HTR-8/SVneo (cell line): ENCODE data around the gene SOCS1.
"Not testable (repeated sequence)": the region's sequence is repeated elsewhere in the genome, so short reads cannot be mapped to it uniquely, and the experiment has no call there.

Source experiments
- DNase-seq: peaks from one replicate; pipeline ENCODE4 v3.0.0; 2011; ENCODE audit warnings: low spot score, mixed read lengths; ENCODE audit not compliant: insufficient read length
- FAIRE-seq: peaks from 2 replicates; lab custom pipeline; 2011; peaks lifted over from hg19 to GRCh38; lab: Jason Lieb, UNC

SOCS1 gene

DNA sequence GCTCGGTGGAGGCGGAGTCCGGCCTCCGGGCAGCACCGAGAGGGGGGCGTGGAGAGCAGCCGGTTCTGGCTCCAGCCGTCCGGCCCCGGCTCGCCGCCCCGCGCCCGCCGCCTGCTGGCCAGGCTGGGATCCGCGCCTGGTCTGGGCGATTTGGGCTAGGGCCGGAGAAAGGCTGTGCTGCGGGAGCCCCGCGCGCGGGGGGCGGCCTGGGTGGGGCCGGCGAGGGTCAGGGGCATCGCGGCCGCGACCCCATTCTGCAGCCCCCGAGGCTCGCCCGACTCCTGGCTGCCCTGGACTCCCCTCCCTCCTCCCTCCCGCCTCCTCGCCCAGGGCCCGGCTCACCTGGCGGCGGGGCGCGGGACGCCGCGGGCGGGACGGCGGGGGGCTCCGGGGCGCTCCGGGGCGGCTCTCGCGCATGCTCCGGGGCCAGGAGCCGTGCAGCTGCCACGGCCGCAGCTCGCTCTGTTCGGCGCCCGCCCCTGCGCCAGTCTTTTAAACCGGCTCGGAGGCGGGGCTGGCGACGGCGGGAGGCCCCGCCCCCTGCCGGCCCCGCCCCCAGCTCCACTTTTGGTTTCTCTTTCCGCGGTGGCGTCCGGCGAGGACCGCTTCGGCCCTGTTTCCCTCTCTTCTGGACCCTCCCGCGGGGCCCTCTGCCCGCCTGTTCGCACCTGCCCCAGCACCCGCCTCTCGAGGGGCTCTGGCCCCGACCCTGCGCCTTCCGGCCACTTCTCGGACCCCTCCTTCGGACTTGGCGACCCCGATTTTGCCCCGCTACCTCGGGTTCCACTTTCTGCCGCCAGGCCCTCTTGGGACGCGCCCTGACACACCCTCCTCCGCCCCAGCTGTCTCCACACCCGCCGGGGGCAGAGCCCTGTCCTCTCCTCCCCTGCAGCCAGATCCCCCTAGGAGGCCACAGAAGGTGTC lies at the start of gene SOCS1:
SOCS1 (minus strand) TSS at position 468 of the 924 bp plus-strand sequence. CDS start 726 bp downstream, outside the sequence.
- DNase-seq, result peak; percentile 80
- FAIRE-seq, result no peak

- DNase-seq, result no peak
- no peak for FAIRE-seq
Measured at GRCh38 chr16:11303405-11304138, 47.6 kb upstream of the SOCS1 start.

DNA sequence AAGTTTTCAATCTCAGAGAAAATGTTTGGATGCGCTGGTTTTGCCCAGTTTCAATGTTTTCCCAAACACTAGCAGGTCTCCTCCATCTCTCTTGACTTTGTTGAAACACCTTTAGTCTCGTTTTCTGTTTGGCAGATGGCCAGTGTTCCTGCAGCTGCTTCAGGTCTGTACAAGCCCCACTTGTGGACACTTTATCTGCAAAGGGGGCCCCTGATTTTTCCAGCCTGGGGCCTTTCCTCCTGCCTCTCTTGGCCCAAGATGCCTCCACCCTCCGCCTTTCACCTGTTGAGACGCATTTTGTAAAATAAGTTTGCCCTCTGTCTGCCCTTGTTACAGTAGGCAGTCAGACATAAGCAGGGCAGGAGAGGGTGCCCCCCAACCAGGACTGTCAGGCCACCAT lies 47.0 kb upstream of the SOCS1 start:
- FAIRE-seq (no peak), DNase-seq (no peak)

DNA sequence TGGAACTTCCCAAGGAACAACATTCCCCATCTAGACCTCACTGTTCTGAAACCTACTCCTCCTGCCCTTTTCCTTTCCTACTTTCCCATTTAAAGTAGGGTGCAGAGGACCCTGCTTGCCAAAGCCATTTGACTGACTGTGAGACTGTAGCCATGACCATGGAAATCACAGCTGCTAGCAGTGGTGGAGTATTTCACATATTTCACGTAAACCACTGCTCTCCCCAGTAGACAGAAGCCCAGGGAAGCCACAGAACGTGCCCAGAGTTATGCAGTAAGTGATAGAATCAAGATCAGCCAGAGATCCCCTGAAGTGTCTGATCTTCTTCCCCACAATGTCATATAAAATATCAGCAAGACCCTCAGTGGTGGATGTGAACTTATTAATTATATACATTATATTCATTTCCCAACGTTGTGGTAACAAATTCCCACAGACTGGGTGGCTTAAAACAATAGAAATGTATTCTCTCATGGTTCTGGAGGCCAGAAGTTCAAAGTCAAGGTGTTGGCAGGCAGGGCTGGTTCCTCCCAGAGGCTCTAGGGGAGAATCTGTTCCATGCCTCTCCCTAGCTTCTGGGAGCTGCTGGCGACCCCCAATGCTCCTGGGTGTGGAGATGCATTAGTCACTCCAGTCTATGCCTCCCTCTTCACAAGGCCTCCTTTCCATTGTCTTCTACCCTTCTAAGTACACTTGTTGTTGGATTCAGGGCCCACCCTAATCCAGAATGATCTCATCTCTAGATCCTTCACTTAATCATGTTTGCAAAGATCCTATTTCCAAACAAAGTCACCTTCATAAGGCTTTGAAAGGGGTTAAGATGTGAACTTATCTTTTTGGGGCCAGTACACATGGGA lies 45.9 kb upstream of the SOCS1 start:
- FAIRE-seq (no peak), DNase-seq (no peak)

DNA sequence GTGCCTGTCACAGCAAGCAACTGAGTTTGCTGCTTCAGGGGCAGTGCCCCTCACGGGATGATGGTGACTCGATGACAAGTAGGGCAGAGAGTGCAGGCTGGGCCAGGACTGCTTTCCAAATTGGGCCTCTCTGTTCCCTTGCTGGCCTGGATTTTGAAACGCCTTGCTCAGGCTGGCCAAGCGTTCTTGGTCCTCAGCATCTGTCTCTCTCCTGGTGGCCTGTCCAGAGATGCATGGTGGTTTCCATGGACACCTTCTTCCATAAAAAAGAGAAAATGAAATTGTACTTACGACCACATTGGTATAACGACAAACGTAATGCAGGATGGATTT lies 44.5 kb upstream of the SOCS1 start:
- no peak for DNase-seq
- no peak for FAIRE-seq

DNA sequence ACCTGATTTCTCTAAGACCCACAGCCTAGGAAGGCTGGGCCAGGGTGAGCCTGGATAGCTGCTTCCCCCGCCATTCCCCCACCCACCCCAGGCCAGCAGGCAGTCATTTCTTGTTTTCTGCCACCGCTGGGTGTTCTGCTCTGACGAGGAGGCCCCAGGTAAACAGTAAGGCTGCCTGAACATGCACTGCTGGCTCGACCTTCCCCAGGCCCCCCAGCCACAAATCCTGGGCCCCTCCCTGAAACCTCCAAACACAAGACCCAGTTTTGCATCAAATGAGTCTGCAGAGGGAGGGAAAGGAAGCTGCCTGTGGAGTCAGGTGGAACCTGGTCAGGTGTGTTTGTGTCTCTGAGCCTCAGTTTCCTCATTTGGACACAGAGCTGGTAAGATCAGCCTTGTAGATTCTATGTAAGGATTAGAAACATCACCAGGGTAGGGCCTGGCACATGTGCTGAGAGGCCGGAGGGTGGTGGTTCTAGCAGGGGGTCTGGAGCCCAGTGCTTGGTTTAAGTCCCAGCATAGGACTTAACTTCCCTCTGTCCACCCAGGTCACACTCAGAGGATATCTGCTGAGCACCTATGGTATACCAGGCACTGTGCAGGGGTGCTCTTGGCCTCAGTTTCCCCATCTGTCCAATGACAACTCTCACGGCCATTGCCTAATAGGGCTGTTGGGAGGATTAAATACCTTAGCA lies 44.0 kb upstream of the SOCS1 start:
- DNase-seq (no peak), FAIRE-seq (no peak)

- DNase-seq, FAIRE-seq: not testable (repeated sequence)
Measured at GRCh38 chr16:11298950-11299547, 43.0 kb upstream of the SOCS1 start.

DNA sequence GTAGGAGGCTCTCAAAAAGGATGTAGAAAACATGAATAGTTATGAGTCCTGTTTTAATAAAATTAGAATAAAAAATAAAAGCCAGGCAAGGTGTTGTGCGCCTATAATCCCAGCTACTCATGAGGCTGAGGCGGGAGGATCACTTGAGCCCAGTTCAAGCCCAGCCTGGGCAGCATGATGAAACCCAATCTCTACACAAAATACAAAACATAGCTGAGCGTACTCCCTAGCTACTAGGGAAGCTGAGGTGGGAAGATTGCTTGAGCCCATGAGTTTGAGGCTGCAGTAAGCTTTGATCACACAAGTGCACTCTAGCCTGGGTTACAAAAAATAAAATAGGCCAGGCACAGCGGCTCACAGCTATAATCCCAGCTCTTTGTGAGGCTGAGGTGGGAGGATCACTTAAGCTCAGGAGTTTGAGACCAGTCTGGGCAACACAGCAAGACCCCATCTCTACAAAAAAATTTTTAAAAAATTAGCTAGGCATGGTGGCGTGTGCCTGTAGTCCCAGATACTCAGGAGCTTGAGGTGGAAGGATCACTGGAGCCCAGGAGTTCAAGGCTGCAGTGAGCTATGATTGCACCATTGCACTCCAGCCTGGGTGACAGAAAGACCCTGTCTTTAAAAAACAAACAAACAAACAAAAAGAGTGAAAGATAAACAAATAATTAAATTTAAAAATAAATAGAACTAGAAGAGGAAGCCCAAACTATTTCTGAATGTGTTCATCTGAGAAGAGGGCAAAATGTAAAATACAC lies 42.3 kb upstream of the SOCS1 start:
- DNase-seq (no peak), FAIRE-seq (no peak)

DNA sequence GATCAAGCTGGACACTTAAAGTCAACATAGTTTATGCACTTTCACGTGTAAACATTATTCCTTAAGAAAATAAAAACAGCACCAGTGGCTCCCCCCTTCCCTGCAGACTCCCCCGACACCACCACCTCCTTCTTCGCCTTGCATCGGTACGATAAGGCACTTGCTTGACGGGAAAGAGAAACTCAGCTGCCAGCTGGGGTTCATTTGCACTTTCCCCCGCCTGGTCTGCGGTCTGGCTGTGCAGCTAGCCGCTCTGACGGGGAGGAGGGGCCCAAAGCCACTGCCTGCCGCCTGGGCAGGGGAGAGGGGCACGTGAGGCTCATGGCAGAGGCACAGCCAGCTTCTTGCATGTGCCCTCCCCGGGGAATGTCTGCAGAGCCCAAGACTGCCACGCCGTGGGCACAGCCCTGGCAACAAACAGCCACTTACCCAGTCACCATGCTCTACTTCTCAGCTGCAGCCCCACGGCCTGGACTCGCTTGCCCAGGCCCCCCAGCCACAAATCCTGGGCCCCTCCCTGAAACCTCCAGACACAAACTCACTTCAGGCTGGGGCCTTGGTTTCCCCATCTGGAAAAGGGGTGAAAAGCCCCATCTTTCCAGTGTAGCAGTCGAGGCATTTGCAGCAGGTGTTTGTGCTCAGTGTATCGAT lies 41.6 kb upstream of the SOCS1 start:
- DNase-seq (no peak), FAIRE-seq (no peak)

GRCh38 chr16:11296706-11297491 lies 40.9 kb upstream of the SOCS1 start:
- DNase-seq (no peak), FAIRE-seq (no peak)

GRCh38 chr16:11296351-11296705 lies 40.3 kb upstream of the SOCS1 start:
- DNase-seq (no peak), FAIRE-seq (no peak)

DNA sequence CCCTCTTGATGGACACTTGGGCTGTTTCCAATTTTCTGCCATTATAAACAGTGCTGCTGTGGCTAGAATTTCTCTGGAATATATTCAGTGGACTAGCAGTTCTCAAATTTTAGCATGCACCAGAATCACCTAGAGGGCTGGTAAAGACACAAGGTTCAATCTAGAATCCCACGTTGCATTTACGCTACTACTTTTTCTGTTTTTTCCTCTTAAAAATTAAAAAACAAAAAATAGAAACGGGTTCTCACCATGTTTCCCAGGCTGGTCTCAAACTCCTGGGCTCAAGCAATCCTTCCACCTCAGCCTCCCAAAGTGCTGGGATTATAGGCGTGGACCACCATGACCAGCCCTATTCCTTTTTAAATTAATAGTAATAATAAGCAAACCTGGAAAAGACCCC lies 39.7 kb upstream of the SOCS1 start:
- DNase-seq, result no peak
- FAIRE-seq, result no peak

DNA sequence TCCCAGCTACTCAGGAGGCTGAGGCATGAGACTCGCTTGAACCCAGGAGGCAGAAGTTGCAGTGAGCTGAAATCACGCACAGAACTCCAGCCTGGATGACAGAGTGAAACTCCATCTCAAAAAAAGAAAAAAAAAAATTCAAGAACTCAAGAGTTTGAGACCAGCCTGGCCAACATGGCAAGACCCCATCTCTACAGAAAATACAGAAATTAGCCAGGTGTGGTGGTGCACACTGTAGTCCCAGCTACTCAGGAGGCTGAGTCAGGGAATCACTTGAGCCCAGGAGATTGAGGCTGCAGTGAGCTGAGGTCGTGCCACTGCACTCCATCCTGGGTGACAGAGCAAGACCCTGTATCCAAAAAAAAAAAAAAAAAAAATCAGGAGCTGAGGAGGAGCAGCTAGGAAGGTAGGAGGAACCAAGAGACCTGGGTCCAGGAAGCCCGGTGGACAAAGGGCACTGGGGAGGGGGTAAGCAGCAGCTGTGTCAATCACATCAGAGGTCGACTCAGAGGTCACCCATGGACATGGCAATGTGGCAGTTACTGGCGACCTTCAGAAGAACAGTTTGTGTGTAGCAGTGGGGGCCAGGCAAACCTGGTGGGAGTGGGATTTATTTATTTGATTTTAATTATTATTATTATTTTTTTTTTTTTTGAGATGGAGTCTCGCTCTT lies 36.2 kb upstream of the SOCS1 start:
- FAIRE-seq (no peak), DNase-seq (no peak)

DNA sequence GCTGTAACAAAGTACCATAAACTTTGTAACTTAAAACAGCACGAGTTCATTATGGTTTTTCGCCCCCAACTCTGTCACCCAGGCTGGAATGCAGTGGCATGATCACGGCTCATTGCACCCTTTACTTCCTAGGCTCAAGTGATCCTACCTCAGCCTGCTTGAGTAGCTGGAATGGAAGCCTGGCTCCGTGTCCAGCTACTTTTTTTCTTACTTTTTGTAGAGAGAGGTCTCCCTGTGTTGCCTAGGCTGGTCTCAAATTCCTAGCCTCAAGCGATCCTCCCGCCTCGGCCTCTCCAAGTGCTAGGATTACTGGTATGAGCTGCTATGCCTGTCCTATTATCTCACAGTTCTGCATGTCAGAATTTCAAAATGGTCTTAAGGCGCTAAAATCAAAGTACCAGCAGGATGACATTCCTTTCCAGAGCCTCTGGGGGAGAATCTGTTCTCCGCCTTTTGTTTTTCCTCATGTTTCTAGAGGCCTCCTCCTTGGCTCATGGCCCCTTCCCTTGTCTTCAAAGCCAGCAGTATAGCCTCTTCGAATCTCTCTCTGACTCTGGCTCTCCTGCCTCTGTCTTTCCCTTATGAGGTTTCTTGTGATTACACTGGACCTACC lies 35.2 kb upstream of the SOCS1 start:
- FAIRE-seq (no peak), DNase-seq (no peak)

DNA sequence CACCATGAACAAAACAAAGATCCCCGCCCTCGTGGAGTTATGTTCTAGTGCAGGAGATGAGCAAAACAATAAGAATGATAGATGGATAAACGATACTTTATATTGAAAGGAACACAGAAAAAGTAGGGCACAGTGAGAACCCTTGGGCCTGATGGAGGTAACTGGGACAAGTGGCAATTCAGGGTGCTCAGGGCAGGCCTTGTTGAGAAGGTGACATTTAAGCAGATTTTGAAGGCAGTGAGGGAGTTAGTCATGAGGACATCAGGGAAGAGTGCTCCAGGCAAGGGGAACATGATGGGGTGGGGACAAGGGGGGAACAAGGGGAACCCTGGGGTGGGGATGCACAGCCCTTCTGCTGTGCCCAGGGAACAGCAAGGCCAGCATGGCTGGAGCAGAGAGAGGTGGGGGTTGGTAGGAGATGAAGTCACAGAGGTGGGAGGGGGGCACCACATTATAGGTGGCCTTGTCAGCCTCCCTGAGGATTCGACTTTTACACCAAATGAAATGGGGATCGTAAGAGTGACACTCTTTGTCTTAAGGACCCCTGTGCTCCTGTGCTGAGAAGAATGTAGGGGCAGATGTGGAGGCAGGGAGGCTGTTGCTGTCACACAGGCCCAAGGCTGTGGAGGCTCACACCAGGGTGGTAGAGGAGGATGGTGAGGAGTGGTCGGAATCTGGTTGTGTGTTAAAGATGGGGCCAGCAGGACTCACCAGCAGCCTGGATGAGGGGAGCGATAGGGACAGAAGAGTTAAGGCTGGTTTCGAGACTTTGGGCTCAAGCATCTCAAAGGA lies 34.3 kb upstream of the SOCS1 start:
- DNase-seq (no peak), FAIRE-seq (no peak)

DNA sequence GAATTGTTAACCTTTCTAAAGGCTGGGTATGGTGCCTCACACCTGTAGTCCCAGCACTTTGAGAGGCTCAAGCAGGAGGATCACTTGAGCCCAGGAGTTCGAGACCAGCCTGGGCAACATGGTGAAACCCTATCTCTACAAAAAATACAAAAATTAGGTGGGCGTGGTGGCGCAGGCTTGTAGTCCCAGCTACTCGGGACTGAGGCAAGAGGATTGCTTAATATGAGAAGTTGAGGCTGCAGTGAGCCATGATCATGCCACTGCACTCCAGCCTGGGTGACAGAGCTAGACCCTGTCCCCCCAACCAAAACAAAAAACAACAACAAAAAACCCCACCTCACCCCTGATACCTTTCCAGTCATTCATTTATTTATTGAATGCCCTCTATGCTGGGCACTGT lies 33.7 kb upstream of the SOCS1 start:
- not testable (repeated sequence) for FAIRE-seq, DNase-seq
